Type B pancreatic cell (in vitro differentiated cells): ENCODE results near the gene JAKMIP3. TPM values are rescaled to one million over a fixed set of nuclear protein-coding genes. Genes with fewer than 3 reads are reported as not detected.

Experiments used
- DNase-seq: peaks from one replicate; pipeline ENCODE4 v3.0.0; 2021; ENCODE audit warnings: mixed read lengths; ENCODE audit not compliant: unreplicated experiment; ENCODE audit errors: extremely low spot score
- H3K27ac Mint-ChIP-seq: 2 replicates; pipeline ENCODE4 v1.8.0; 2021; ENCODE audit warnings: mild to moderate bottlenecking, mixed read lengths
- H3K27me3 Mint-ChIP-seq: 2 replicates; pipeline ENCODE4 v1.8.0; 2021; ENCODE audit warnings: mixed read lengths
- H3K36me3 Mint-ChIP-seq: 2 replicates; pipeline ENCODE4 v1.8.0; 2021; ENCODE audit warnings: mixed read lengths
- H3K4me1 Mint-ChIP-seq: one replicate; pipeline ENCODE4 v1.8.0; 2021; ENCODE audit warnings: mixed read lengths; ENCODE audit not compliant: unreplicated experiment
- H3K4me3 Mint-ChIP-seq: 2 replicates; pipeline ENCODE4 v1.8.0; 2021; ENCODE audit warnings: mild to moderate bottlenecking, mixed read lengths
- H3K9me3 Mint-ChIP-seq: 2 replicates; pipeline ENCODE4 v1.8.0; 2021; ENCODE audit warnings: mixed read lengths
- CTCF ChIP-seq: fragments of 200-600 bp; sonication (generic); conservative IDR thresholded peaks from 2 replicates; pipeline ENCODE4 v1.5.0; 2021; ENCODE audit warnings: antibody characterized with exemption, mild to moderate bottlenecking
- total RNA-seq: library from RNA; stranded (reverse); gene quantifications from 2 replicates; pipeline ENCODE4 v1.2.1, GENCODE V29; 2021; ENCODE audit warnings: low replicate concordance

JAKMIP3 gene
- total RNA-seq, 1 donor from 2014 or later: 0.19 TPM

- no peaks in the 10 kb centered on the region for H3K9me3 Mint-ChIP-seq
- H3K27me3 Mint-ChIP-seq: peaks cover 20% of the 10 kb centered on the region
- no peaks in the 10 kb centered on the region for H3K36me3 Mint-ChIP-seq
- H3K27ac Mint-ChIP-seq: no peak overlapping the region
- no peak overlapping the region for H3K4me3 Mint-ChIP-seq
- TF ChIP-seq CTCF: no peak
- peaks cover 6% of the 10 kb centered on the region for H3K4me1 Mint-ChIP-seq
- DNase-seq: peak; percentile 54
Measured at GRCh38 chr10:132111871-132112341, 46.2 kb downstream of the JAKMIP3 start.

GRCh38 chr10:132112611-132113010 is 46.9 kb downstream of the JAKMIP3 start:
- Mint-ChIP-seq H3K4me1 (peaks cover 6% of the 10 kb centered on the region), H3K4me3 (no peak overlapping the region), H3K27ac (no peak overlapping the region), H3K27me3 (peaks cover 20% of the 10 kb centered on the region), H3K9me3 (no peaks in the 10 kb centered on the region), H3K36me3 (no peaks in the 10 kb centered on the region)
- DNase-seq: peak; percentile 59
- TF ChIP-seq CTCF: no peak

GRCh38 chr10:132113206-132113605 is 47.5 kb downstream of the JAKMIP3 start:
- no peak for TF ChIP-seq CTCF
- DNase-seq: peak; percentile 53
- Mint-ChIP-seq H3K9me3 (no peaks in the 10 kb centered on the region), H3K27me3 (peaks cover 20% of the 10 kb centered on the region), H3K36me3 (no peaks in the 10 kb centered on the region), H3K4me1 (peaks cover 6% of the 10 kb centered on the region), H3K27ac (no peak overlapping the region), H3K4me3 (no peak overlapping the region)

GRCh38 chr10:132113766-132114365 is 48.1 kb downstream of the JAKMIP3 start:
- DNase-seq: peak; percentile 36
- H3K4me3 Mint-ChIP-seq: no peak overlapping the region
- no peaks in the 10 kb centered on the region for H3K9me3 Mint-ChIP-seq
- no peak overlapping the region for H3K27ac Mint-ChIP-seq
- no peak for TF ChIP-seq CTCF
- no peaks in the 10 kb centered on the region for H3K36me3 Mint-ChIP-seq
- peaks cover 23% of the 10 kb centered on the region for H3K27me3 Mint-ChIP-seq
- peaks cover 6% of the 10 kb centered on the region for H3K4me1 Mint-ChIP-seq

GRCh38 chr10:132114953-132115520 is 49.3 kb downstream of the JAKMIP3 start:
- Mint-ChIP-seq H3K27ac (no peak overlapping the region), H3K27me3 (peaks cover 29% of the 10 kb centered on the region), H3K4me1 (peaks cover 6% of the 10 kb centered on the region), H3K36me3 (no peaks in the 10 kb centered on the region), H3K4me3 (no peak overlapping the region), H3K9me3 (no peaks in the 10 kb centered on the region)
- no peak for TF ChIP-seq CTCF
- DNase-seq: no peak

Other genes starting within 250 kb of the JAKMIP3 start
- 36.6 and 38.1 TPM in 2 replicates for gene PPP2R2D, start 164.9 kb upstream of the JAKMIP3 start, total RNA-seq
- gene BNIP3, start 84.0 kb upstream of the JAKMIP3 start, total RNA-seq: 24.2 and 30.2 TPM in 2 replicates
- 11.7 and 61.9 TPM in 2 replicates for gene DPYSL4, start 121.0 kb downstream of the JAKMIP3 start, total RNA-seq
- 8.0 and 12.9 TPM in 2 replicates for gene STK32C, start 242.0 kb downstream of the JAKMIP3 start, total RNA-seq